CD14-positive monocyte (primary cell): ENCODE measurements around the gene DPYD. TPM values are rescaled to one million over a fixed set of nuclear protein-coding genes. Genes with fewer than 3 reads are reported as not detected.

Experiments used
- DNase-seq, 3 donors: peaks; one replicate each; pipeline ENCODE4 v3.0.0-alpha.2; 2011 to 2022
- H2AFZ ChIP-seq: 2 replicates; pipeline ENCODE4 v1.6.0; 2012; ENCODE audit warnings: mild to moderate bottlenecking, low read depth, low read length, inconsistent platforms; ENCODE audit not compliant: insufficient read depth, poor library complexity, severe bottlenecking
- H3K27ac ChIP-seq, 2 donors: 1 replicate in 1 of 2; 2 replicates in 1 of 2; pipeline ENCODE4 v1.5.1; 2012 to 2013; ENCODE audit warnings: low read length in 2 of 2, control low read depth in 1 of 2, inconsistent platforms in 1 of 2, low read depth in 1 of 2, mild to moderate bottlenecking in 1 of 2
- H3K27me3 ChIP-seq, 2 donors: one replicate each; pipeline versions ENCODE4 v1.6.0 to v1.6.1; 2011 to 2013; ENCODE audit warnings: low read length in 2 of 2; ENCODE audit not compliant: control insufficient read depth in 2 of 2, insufficient read depth in 2 of 2
- H3K36me3 ChIP-seq, 2 donors: replicated peaks in 1 of 2; 1 replicate in 1 of 2; 2 replicates in 1 of 2; pipeline versions ENCODE4 v1.5.1 to v1.6.1; 2012 to 2013; ENCODE audit warnings: low read length in 2 of 2, control low read depth in 1 of 2, inconsistent platforms in 1 of 2, mild to moderate bottlenecking in 1 of 2; ENCODE audit not compliant: insufficient read depth in 2 of 2, control insufficient read depth in 1 of 2
- H3K4me1 ChIP-seq, 2 donors: 1 replicate in 1 of 2; 2 replicates in 1 of 2; pipeline versions ENCODE4 v1.5.1 to v1.6.1; 2012 to 2013; ENCODE audit warnings: low read length in 2 of 2, control low read depth in 1 of 2, inconsistent platforms in 1 of 2, mild to moderate bottlenecking in 1 of 2, moderate library complexity in 1 of 2; ENCODE audit not compliant: insufficient read depth in 2 of 2, control insufficient read depth in 1 of 2
- H3K4me2 ChIP-seq: replicated peaks from 2 replicates; pipeline ENCODE3; 2012; ENCODE audit warnings: low read length, moderate library complexity, mild to moderate bottlenecking; ENCODE audit not compliant: poor library complexity, severe bottlenecking; ENCODE audit errors: extremely low read depth
- H3K4me3 ChIP-seq, 3 experiments: fragments of 200-600 bp in 1 of 3; sonication (generic) in 1 of 3; replicated peaks in 1 of 3; 1 replicate in 2 of 3; 2 replicates in 1 of 3; pipeline ENCODE4 v1.5.1; 2011 to 2013; ENCODE audit warnings: low read length in 3 of 3, mild to moderate bottlenecking in 3 of 3, control low read depth in 2 of 3, low read depth in 2 of 3, inconsistent platforms in 1 of 3, moderate library complexity in 1 of 3
- H3K79me2 ChIP-seq: 2 replicates; pipeline ENCODE4 v1.6.0; 2012; ENCODE audit warnings: mild to moderate bottlenecking, control low read depth, inconsistent platforms, low read length, moderate library complexity; ENCODE audit not compliant: insufficient read depth
- H3K9ac ChIP-seq: 2 replicates; pipeline ENCODE4 v1.6.0; 2017; ENCODE audit warnings: low read length, mild to moderate bottlenecking; ENCODE audit not compliant: insufficient read depth, poor library complexity, severe bottlenecking
- H3K9me3 ChIP-seq, 2 donors: replicated peaks in 1 of 2; 1 replicate in 1 of 2; 2 replicates in 1 of 2; pipeline versions ENCODE4 v1.5.1 to v1.6.1; 2012 to 2013; ENCODE audit warnings: low read length in 2 of 2, control low read depth in 1 of 2; ENCODE audit not compliant: control insufficient read depth in 1 of 2, insufficient read depth in 1 of 2
- H4K20me1 ChIP-seq: 2 replicates; pipeline ENCODE4 v1.6.0; 2012; ENCODE audit warnings: mild to moderate bottlenecking, low read length, control low read depth, moderate library complexity; ENCODE audit not compliant: insufficient read depth
- H3K27ac Mint-ChIP-seq, 7 donors: one replicate each; pipeline ENCODE4 v1.8.0; 2020; ENCODE audit warnings: mild to moderate bottlenecking in 7 of 7, mixed read lengths in 7 of 7, moderate library complexity in 6 of 7, inconsistent platforms in 2 of 7
- H3K27me3 Mint-ChIP-seq, 3 donors: one replicate each; pipeline ENCODE4 v1.8.0; 2021 to 2022; ENCODE audit warnings: low read depth in 3 of 3, mild to moderate bottlenecking in 3 of 3, mixed read lengths in 3 of 3, moderate library complexity in 3 of 3, inconsistent platforms in 1 of 3
- H3K36me3 Mint-ChIP-seq, 2 donors: one replicate each; pipeline ENCODE4 v1.8.0; 2020; ENCODE audit warnings: mixed read lengths in 2 of 2, inconsistent platforms in 1 of 2, mild to moderate bottlenecking in 1 of 2
- H3K4me1 Mint-ChIP-seq: one replicate; pipeline ENCODE4 v1.8.0; 2020; ENCODE audit warnings: mild to moderate bottlenecking, mixed read lengths
- H3K4me3 Mint-ChIP-seq, 2 donors: one replicate each; pipeline ENCODE4 v1.8.0; 2020; ENCODE audit warnings: mild to moderate bottlenecking in 2 of 2, mixed read lengths in 2 of 2, moderate library complexity in 1 of 2
- H3K9me3 Mint-ChIP-seq, 7 donors: one replicate each; pipeline ENCODE4 v1.8.0; 2020 to 2022; ENCODE audit warnings: mixed read lengths in 7 of 7, mild to moderate bottlenecking in 6 of 7, moderate library complexity in 6 of 7, inconsistent platforms in 2 of 7
- CTCF ChIP-seq: fragments of 200-600 bp; IDR thresholded peaks from one replicate; pipeline ENCODE4 v1.8.0; 2022; ENCODE audit warnings: antibody characterized with exemption, mild to moderate bottlenecking
- WGBS: methylation state at CpG from one replicate; pipeline ENCODE4 v1.1.5; 2013; ENCODE audit warnings: missing lambda C conversion rate; ENCODE audit not compliant: insufficient coverage; 5-methylcytosine and 5-hydroxymethylcytosine counted together
- intact Hi-C, 2 donors: fragments of 100-400 bp; cut with micrococcal nuclease; formaldehyde crosslinking; loops; one replicate each; pipeline versions ENCODE4 v1.15.0 to v1.15.1; 2023
- polyA plus RNA-seq, 3 donors: library from polyadenylated mRNA; depleted of rRNA in 1 of 3; unstranded in 2 of 3; stranded (reverse) in 1 of 3; fragments of 300-500 nt in 2 of 3; fragments of >200 nt in 1 of 3; fragmentation: Illumina TruSeq in 2 of 3; gene quantifications; 1 replicate in 2 of 3; 2 replicates in 1 of 3; pipeline ENCODE4 v1.2.3, GENCODE V29; 2012 to 2021

DPYD gene
- polyA plus RNA-seq, 3 donors: 87.6 to 171 (median 144) TPM

- TF ChIP-seq CTCF: no peak
- H3K79me2 ChIP-seq: no peaks in the 10 kb centered on the region
- no peaks in the 10 kb centered on the region for H3K4me1 ChIP-seq
- no peaks in the 10 kb centered on the region for H3K36me3 ChIP-seq
- peaks cover 0 to 5% of the 10 kb centered on the region in 2 donors for H3K9me3 ChIP-seq
- DNase-seq: no peak
- H3K27me3 ChIP-seq: no peaks in the 10 kb centered on the region
- no peak overlapping the region for H3K4me3 ChIP-seq
- H3K9me3 Mint-ChIP-seq: peaks cover 2 to 11% (median 6%) of the 10 kb centered on the region in 7 donors
- no peak overlapping the region for H3K4me2 ChIP-seq
- peaks cover 1 to 3% (median 3%) of the 10 kb centered on the region in 3 donors for H3K27me3 Mint-ChIP-seq
- intact Hi-C loops: no loop called here
- no peaks in the 10 kb centered on the region for H3K4me1 Mint-ChIP-seq
- no CpG with 5 or more reads among the region's 4 CpGs for whole genome bisulfite sequencing
- H3K27ac ChIP-seq: no peak overlapping the region
- no peak overlapping the region for H3K4me3 Mint-ChIP-seq
- no peak overlapping the region for H3K27ac Mint-ChIP-seq
- no peak overlapping the region for H2AFZ ChIP-seq
- H3K36me3 Mint-ChIP-seq: no peaks in the 10 kb centered on the region
- no peak overlapping the region for H3K9ac ChIP-seq
- H4K20me1 ChIP-seq: no peaks in the 10 kb centered on the region
Measured at GRCh38 chr1:97038410-97038809, 882.4 kb downstream of the DPYD start.

GRCh38 chr1:97034651-97035050 lies 886.2 kb downstream of the DPYD start:
- H3K79me2 ChIP-seq: no peaks in the 10 kb centered on the region
- no peaks in the 10 kb centered on the region for H4K20me1 ChIP-seq
- no peak overlapping the region for H2AFZ ChIP-seq
- intact Hi-C loops: no loop called here
- no peaks in the 10 kb centered on the region for H3K36me3 ChIP-seq
- no peaks in the 10 kb centered on the region for H3K27me3 ChIP-seq
- no peak for DNase-seq
- Mint-ChIP-seq H3K36me3 (no peaks in the 10 kb centered on the region), H3K27ac (no peak overlapping the region), H3K4me3 (no peak overlapping the region), H3K4me1 (no peaks in the 10 kb centered on the region), H3K9me3 (peaks cover 0 to 7% (median 3%) of the 10 kb centered on the region in 7 donors), H3K27me3 (peaks cover 0 to 3% (median 3%) of the 10 kb centered on the region in 3 donors)
- no peak overlapping the region for H3K4me2 ChIP-seq
- H3K27ac ChIP-seq: no peak overlapping the region
- H3K9ac ChIP-seq: no peak overlapping the region
- no peak overlapping the region for H3K4me3 ChIP-seq
- 80% methylated on average over 1 of the region's 2 CpGs for WGBS
- TF ChIP-seq CTCF: no peak
- no peaks in the 10 kb centered on the region for H3K4me1 ChIP-seq
- peaks cover 0 to 4% of the 10 kb centered on the region in 2 donors for H3K9me3 ChIP-seq
